ENCODE results near the gene LRRC18. TPM values are rescaled to one million over a fixed set of nuclear protein-coding genes. Genes with fewer than 3 reads are reported as not detected.
A peak's percentile ranks its signal among the peaks of the same experiment; 100 is the strongest.

The LRRC18 gene
- total RNA-seq, 1 donor from 2014 or later = not detected

- Mint-ChIP-seq H3K27ac (peak overlapping the region; percentile 25), H3K4me3 (no peak overlapping the region), H3K36me3 (ENCODE audit: low read depth) (peaks cover 93% of the 10 kb centered on the region), H3K9me3 (no peaks in the 10 kb centered on the region), H3K27me3 (no peaks in the 10 kb centered on the region), H3K4me1 (no peaks in the 10 kb centered on the region)
- POLR2A ChIA-PET = interaction anchor here (0.6 kb wide), 1 partner anchor 28 kb away, joined by 3 read pairs; no protein-coding TSS in a partner anchor
- TF ChIP-seq CTCF (IDR thresholded peaks at IDR 0.05) = no peak
- DNase-seq (no peak), ATAC-seq (ENCODE audit: low read depth) (no peak)
- CTCF ChIA-PET = no interaction called here
- intact Hi-C loops (cut with micrococcal nuclease) = no loop called here
Observed at GRCh38 chr10:48910548-48910947, 29.1 kb downstream of the LRRC18 start.

- Mint-ChIP-seq H3K9me3 (no peaks in the 10 kb centered on the region), H3K4me1 (no peaks in the 10 kb centered on the region), H3K36me3 (ENCODE audit: low read depth) (peaks cover 92% of the 10 kb centered on the region), H3K4me3 (no peak overlapping the region), H3K27ac (no peak overlapping the region), H3K27me3 (no peaks in the 10 kb centered on the region)
- no peak for ATAC-seq (ENCODE audit: low read depth)
- no peak for DNase-seq
- POLR2A ChIA-PET = no interaction called here
- CTCF ChIA-PET = no interaction called here
- intact Hi-C loops (cut with micrococcal nuclease) = no loop called here
- no peak for TF ChIP-seq CTCF (IDR thresholded peaks at IDR 0.05)
Observed at GRCh38 chr10:48907730-48908129, 31.9 kb downstream of the LRRC18 start.

- CTCF ChIA-PET = no interaction called here
- TF ChIP-seq CTCF (IDR thresholded peaks at IDR 0.05) = no peak
- H3K4me3 Mint-ChIP-seq = no peak overlapping the region
Observed at GRCh38 chr10:48906841-48907240, 32.8 kb downstream of the LRRC18 start.

GRCh38 chr10:48905311-48905710 lies 34.3 kb downstream of the LRRC18 start:
- no peak for TF ChIP-seq CTCF (IDR thresholded peaks at IDR 0.05)
- ATAC-seq (ENCODE audit: low read depth) (no peak), DNase-seq (no peak)
- peaks cover 94% of the 10 kb centered on the region for H3K36me3 Mint-ChIP-seq (ENCODE audit: low read depth)
- CTCF ChIA-PET = interaction anchor here (1.4 kb wide), 1 partner anchor 249 kb away, joined by 3 read pairs; no protein-coding TSS in a partner anchor
- H3K4me3 Mint-ChIP-seq = no peak overlapping the region
- no peaks in the 10 kb centered on the region for H3K9me3 Mint-ChIP-seq
- H3K27me3 Mint-ChIP-seq = no peaks in the 10 kb centered on the region
- H3K27ac Mint-ChIP-seq = no peak overlapping the region
- intact Hi-C loops (cut with micrococcal nuclease) = no loop called here
- POLR2A ChIA-PET = no interaction called here
- H3K4me1 Mint-ChIP-seq = no peaks in the 10 kb centered on the region

More at GRCh38 chr10:48906841-48907240, 32.8 kb downstream of the LRRC18 start:
- H3K9me3 Mint-ChIP-seq = no peaks in the 10 kb centered on the region
- H3K27ac Mint-ChIP-seq = no peak overlapping the region
- intact Hi-C loops (cut with micrococcal nuclease) = no loop called here
- POLR2A ChIA-PET = no interaction called here
- no peaks in the 10 kb centered on the region for H3K27me3 Mint-ChIP-seq
- no peaks in the 10 kb centered on the region for H3K4me1 Mint-ChIP-seq
- peaks cover 92% of the 10 kb centered on the region for H3K36me3 Mint-ChIP-seq (ENCODE audit: low read depth)
- DNase-seq (no peak), ATAC-seq (ENCODE audit: low read depth) (no peak)

GRCh38 chr10:48904861-48905260 lies 34.8 kb downstream of the LRRC18 start:
- ChIA-PET POLR2A (no interaction called here), CTCF (interaction anchor here (1.4 kb wide), 1 partner anchor 248 kb away, joined by 3 read pairs; no protein-coding TSS in a partner anchor)
- no peaks in the 10 kb centered on the region for H3K4me1 Mint-ChIP-seq
- ATAC-seq (ENCODE audit: low read depth) (no peak), DNase-seq (no peak)
- peaks cover 94% of the 10 kb centered on the region for H3K36me3 Mint-ChIP-seq (ENCODE audit: low read depth)
- H3K4me3 Mint-ChIP-seq = no peak overlapping the region
- intact Hi-C loops (cut with micrococcal nuclease) = no loop called here
- no peaks in the 10 kb centered on the region for H3K27me3 Mint-ChIP-seq
- H3K27ac Mint-ChIP-seq = no peak overlapping the region
- no peaks in the 10 kb centered on the region for H3K9me3 Mint-ChIP-seq
- TF ChIP-seq CTCF (IDR thresholded peaks at IDR 0.05) = no peak

All from activated B cell treated with CpG ODN at 0.5 μM for 24 hours (primary cell).